Muscle layer of colon (tissue), 2 donors: ENCODE results near the gene BTG2.

ENCODE experiments used
- H3K27ac ChIP-seq: one replicate; pipeline ENCODE4 v1.7.0; 2013; ENCODE audit warnings: low read depth, mild to moderate bottlenecking, low read length, moderate library complexity
- H3K27me3 ChIP-seq, 2 donors: one replicate each; pipeline ENCODE4 v1.7.0; 2013; ENCODE audit warnings: low read length in 2 of 2, mild to moderate bottlenecking in 2 of 2; ENCODE audit not compliant: insufficient read depth in 2 of 2, control insufficient read depth in 1 of 2
- H3K36me3 ChIP-seq: one replicate; pipeline ENCODE4 v1.7.0; 2013; ENCODE audit warnings: mild to moderate bottlenecking, low read length; ENCODE audit not compliant: insufficient read depth
- H3K4me1 ChIP-seq: one replicate; pipeline ENCODE4 v1.7.0; 2013; ENCODE audit warnings: mild to moderate bottlenecking, low read length; ENCODE audit not compliant: insufficient read depth
- H3K4me3 ChIP-seq, 2 donors: one replicate each; pipeline ENCODE4 v1.7.0; 2013; ENCODE audit warnings: low read length in 2 of 2, low read depth in 1 of 2, mild to moderate bottlenecking in 1 of 2, moderate library complexity in 1 of 2
- H3K9ac ChIP-seq: one replicate; pipeline ENCODE4 v1.7.0; 2013; ENCODE audit warnings: low read length
- H3K9me3 ChIP-seq: one replicate; pipeline ENCODE4 v1.7.0; 2013; ENCODE audit warnings: mild to moderate bottlenecking, low read length
- donor health status: abdominal sarcoma.
- donor health status: Adenocarcinoma of cecum.

Gene BTG2

DNA sequence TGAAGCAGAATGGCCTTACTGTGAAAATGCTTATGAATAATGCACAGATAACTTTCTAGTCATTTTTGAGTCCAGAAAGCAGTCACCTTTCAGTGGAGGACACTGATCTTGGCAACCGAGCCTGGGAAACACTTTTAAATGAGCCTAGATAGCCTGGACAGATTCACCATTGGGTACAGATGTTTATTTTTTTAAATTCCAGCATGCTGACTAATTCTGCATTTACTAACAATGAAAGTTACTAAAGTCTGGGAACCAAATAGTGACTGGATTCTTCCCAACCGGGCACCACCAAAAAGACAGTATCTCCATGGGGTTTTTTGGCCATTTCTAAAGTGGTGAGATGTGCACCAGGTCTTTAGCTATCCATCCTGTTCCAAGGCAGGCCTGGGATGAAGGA, 48.9 kb downstream of the BTG2 start:
- H3K27ac ChIP-seq, result no peak overlapping the region

DNA sequence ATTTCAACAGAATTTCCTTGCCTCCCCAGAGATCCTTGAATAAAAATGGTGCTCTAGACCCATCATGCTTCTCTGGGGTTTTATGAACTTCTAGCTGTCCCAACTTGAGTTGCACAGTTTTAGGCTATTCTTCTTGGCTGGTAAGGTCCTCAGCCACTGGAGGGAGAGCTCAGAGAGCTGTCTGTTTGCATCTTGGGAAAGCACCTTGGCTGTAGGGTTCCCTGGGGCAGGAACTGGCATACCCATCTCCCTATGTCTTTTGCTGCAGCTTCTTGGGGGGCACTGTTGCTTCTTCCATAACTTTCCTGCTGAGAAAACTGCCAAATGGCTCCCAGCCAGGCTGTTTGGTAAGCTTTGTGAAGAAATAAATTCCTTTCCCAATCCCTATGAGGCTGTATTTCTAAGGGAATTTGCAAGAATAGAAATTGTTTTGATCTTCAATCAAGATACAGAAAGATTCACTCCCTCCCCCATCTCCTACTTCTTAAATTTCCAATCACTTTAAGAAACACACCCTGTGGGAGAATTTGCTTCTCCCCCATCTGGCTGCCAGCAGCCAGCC, 53.8 kb downstream of the BTG2 start:
- H3K4me1 ChIP-seq, result no peaks in the 10 kb centered on the region
- no peaks in the 10 kb centered on the region for H3K9me3 ChIP-seq
- no peaks in the 10 kb centered on the region for H3K36me3 ChIP-seq
- no peak overlapping the region for H3K27ac ChIP-seq
- H3K4me3 ChIP-seq, result no peak overlapping the region
- no peaks in the 10 kb centered on the region for H3K27me3 ChIP-seq
- no peak overlapping the region for H3K9ac ChIP-seq

More for the DNA sequence above, 48.9 kb downstream of the BTG2 start:
- Histone ChIP-seq H3K4me1 (peaks cover 20% of the 10 kb centered on the region), H3K9me3 (no peaks in the 10 kb centered on the region), H3K36me3 (no peaks in the 10 kb centered on the region), H3K4me3 (no peak overlapping the region), H3K9ac (no peak overlapping the region), H3K27me3 (no peaks in the 10 kb centered on the region)
